Activated CD8-positive, alpha-beta memory T cell treated with anti-CD3 and anti-CD28 coated beads, Interleukin-2, amount 50 U/mL, for 1 hour (primary cell): ENCODE data around the gene MDFI.

Experiments
- DNase-seq: peaks from one replicate; pipeline ENCODE4 v3.0.0-alpha.2; 2020; ENCODE audit errors: extremely low read depth

MDFI gene

GRCh38 chr6:41651246-41651961 is 13.1 kb downstream of the MDFI start:
- DNase-seq = no peak

GRCh38 chr6:41651962-41652657 is 13.8 kb downstream of the MDFI start:
- DNase-seq = no peak

GRCh38 chr6:41652866-41653652 is 14.8 kb downstream of the MDFI start:
- DNase-seq = no peak

GRCh38 chr6:41653691-41654090 is 15.4 kb downstream of the MDFI start:
- no peak for DNase-seq

- DNase-seq = no peak
These were observed 16.0 kb downstream of the MDFI start for GRCh38 chr6:41654151-41654697.

- DNase-seq = no peak
These were observed 16.5 kb downstream of the MDFI start for GRCh38 chr6:41654698-41655151.

GRCh38 chr6:41655176-41655575 is 16.9 kb downstream of the MDFI start:
- DNase-seq = no peak

GRCh38 chr6:41655646-41656001 is 17.4 kb downstream of the MDFI start:
- no peak for DNase-seq

- no peak for DNase-seq
These were observed 17.9 kb downstream of the MDFI start for GRCh38 chr6:41656002-41656691.

GRCh38 chr6:41657131-41658094 is 19.1 kb downstream of the MDFI start:
- DNase-seq = no peak

GRCh38 chr6:41658636-41659035 is 20.4 kb downstream of the MDFI start:
- no peak for DNase-seq

GRCh38 chr6:41659935-41660334 is 21.7 kb downstream of the MDFI start:
- DNase-seq = no peak

- DNase-seq = no peak
These were observed 25.3 kb downstream of the MDFI start for GRCh38 chr6:41663568-41663967.

GRCh38 chr6:41664271-41664670 is 26.0 kb downstream of the MDFI start:
- DNase-seq = no peak

GRCh38 chr6:41667195-41667594 is 28.9 kb downstream of the MDFI start:
- DNase-seq = no peak

- no peak for DNase-seq
These were observed 30.7 kb downstream of the MDFI start for GRCh38 chr6:41668968-41669367.

- DNase-seq = no peak
These were observed 32.6 kb downstream of the MDFI start for GRCh38 chr6:41670703-41671360.

- no peak for DNase-seq
These were observed 33.1 kb downstream of the MDFI start for GRCh38 chr6:41671376-41671775.

GRCh38 chr6:41672016-41672415 is 33.7 kb downstream of the MDFI start:
- DNase-seq = no peak
